CD4-positive, alpha-beta T cell (primary cell): ENCODE measurements around the gene MAP1LC3B. TPM values are rescaled to one million over a fixed set of nuclear protein-coding genes. Genes with fewer than 3 reads are reported as not detected.

Experiments used
- ATAC-seq: fragments of 200-7000 bp; cut with Tn5 transposase; one replicate; pipeline ENCODE4 v1.10.0; 2022; ENCODE audit warnings: mild to moderate bottlenecking; ENCODE audit not compliant: poor library complexity
- CTCF ChIA-PET: fragments of 350-600 bp; sonication (Branson Sonifier 250); formaldehyde crosslinking; loops from one replicate; lab custom pipeline; 2021; ENCODE audit warnings: antibody characterized with exemption, inconsistent platforms; lab: Charles Lee
- POLR2A ChIA-PET: fragments of 350-600 bp; sonication (Branson Sonifier 250); formaldehyde crosslinking; loops from one replicate; lab custom pipeline; 2021; ENCODE audit warnings: antibody characterized with exemption, inconsistent platforms; lab: Charles Lee
- DNase-seq, 14 experiments: peaks; one replicate each; pipeline ENCODE4 v3.0.0-alpha.2; 2013 to 2020; ENCODE audit warnings: mixed read lengths in 2 of 14
- H3K27ac ChIP-seq, 2 donors: one replicate each; pipeline versions ENCODE4 v1.5.1 to v1.7.0; 2013; ENCODE audit warnings: low read length in 2 of 2, low read depth in 1 of 2, mild to moderate bottlenecking in 1 of 2
- H3K27me3 ChIP-seq, 2 experiments: 1 replicate in 1 of 2; 2 replicates in 1 of 2; pipeline versions ENCODE4 v1.6.1 to v1.7.0; 2013; ENCODE audit warnings: low read length in 2 of 2, control low read depth in 1 of 2, mild to moderate bottlenecking in 1 of 2, moderate library complexity in 1 of 2; ENCODE audit not compliant: insufficient read depth in 2 of 2, control insufficient read depth in 1 of 2
- H3K36me3 ChIP-seq: one replicate; pipeline ENCODE4 v1.6.1; 2013; ENCODE audit warnings: low read length, control low read depth; ENCODE audit not compliant: insufficient read depth
- H3K4me1 ChIP-seq: one replicate; pipeline ENCODE4 v1.6.1; 2013; ENCODE audit warnings: low read length, control low read depth; ENCODE audit not compliant: insufficient read depth
- H3K4me3 ChIP-seq: one replicate; pipeline ENCODE4 v1.5.1; 2013; ENCODE audit warnings: mild to moderate bottlenecking, low read length, moderate library complexity
- H3K9me3 ChIP-seq, 2 experiments: 1 replicate in 1 of 2; 2 replicates in 1 of 2; pipeline versions ENCODE4 v1.6.1 to v1.7.0; 2013; ENCODE audit warnings: low read length in 2 of 2, mild to moderate bottlenecking in 2 of 2, control low read depth in 1 of 2, moderate library complexity in 1 of 2; ENCODE audit not compliant: control insufficient read depth in 1 of 2, insufficient read depth in 1 of 2
- H3K27ac Mint-ChIP-seq: one replicate; pipeline ENCODE4 v1.8.0; 2020; ENCODE audit warnings: mixed read lengths
- H3K27me3 Mint-ChIP-seq: one replicate; pipeline ENCODE4 v1.8.0; 2021; ENCODE audit warnings: mixed read lengths
- H3K36me3 Mint-ChIP-seq: one replicate; pipeline ENCODE4 v1.8.0; 2021; ENCODE audit warnings: low read depth, mixed read lengths
- H3K4me1 Mint-ChIP-seq: one replicate; pipeline ENCODE4 v1.8.0; 2021; ENCODE audit warnings: low read depth, mixed read lengths
- H3K4me3 Mint-ChIP-seq: one replicate; pipeline ENCODE4 v1.8.0; 2020; ENCODE audit warnings: mild to moderate bottlenecking, mixed read lengths
- H3K9me3 Mint-ChIP-seq: one replicate; pipeline ENCODE4 v1.8.0; 2020; ENCODE audit warnings: mixed read lengths
- intact Hi-C, 2 experiments: fragments of 100-400 bp; cut with DNase I in 1 of 2; cut with micrococcal nuclease in 1 of 2; formaldehyde crosslinking; loops; one replicate each; pipeline versions ENCODE4 v1.15.1 to v1.9.0; 2023 to 2025; cut with DNase I, micrococcal nuclease
- total RNA-seq, 174 experiments: library from RNA in 2 of 174; stranded (reverse) in 2 of 174; gene quantifications; one replicate each; pipeline ENCODE4 v1.2.3 and lab custom pipeline; 2021 to 2026
- TF ChIP-seq, protein P1 (sequence below): fragments of 200-600 bp; IDR thresholded peaks from one replicate; pipeline ENCODE4 v1.8.0; 2022; ENCODE audit warnings: antibody characterized with exemption, mild to moderate bottlenecking

The MAP1LC3B gene
- total RNA-seq, 2 experiments from 2014 or later = 92.4 to 96.6 TPM

DNA sequence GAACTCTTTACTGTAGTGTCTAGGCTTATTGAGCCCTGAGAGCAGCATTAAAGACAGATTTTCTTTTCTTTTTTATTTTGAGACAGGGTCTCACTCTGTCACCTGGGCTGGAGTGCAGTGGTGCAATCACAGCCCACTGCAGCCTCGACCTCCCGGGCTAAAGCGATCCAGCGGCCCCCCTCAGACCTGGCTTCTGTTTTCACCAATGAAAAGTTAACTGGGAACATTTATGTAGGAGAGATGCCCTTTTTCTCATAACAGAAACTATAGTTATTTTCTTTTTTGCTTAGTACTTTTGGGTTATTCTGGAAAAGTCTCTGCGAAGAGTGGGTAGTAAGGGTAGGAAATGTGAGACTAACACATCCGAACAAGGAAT is 1.5 kb downstream of the MAP1LC3B start:
- intact Hi-C loops = loop anchor here (1.0 to 5.0 kb wide), 6 partner anchors 69 to 559 kb away; partner anchors contain the start of genes BANP (in 1 of the 2), C16orf95 (in 1 of the 2), KLHDC4 (in 1 of the 2) and ZCCHC14 (in 1 of the 2)
- Histone ChIP-seq H3K4me1 (peaks cover 35% of the 10 kb centered on the region), H3K36me3 (peaks cover 11% of the 10 kb centered on the region), H3K4me3 (peak overlapping the region; percentile 84), H3K27ac (peak overlapping the region in 1 of 2 donors; percentile 57), H3K27me3 (no peaks in the 10 kb centered on the region), H3K9me3 (no peaks in the 10 kb centered on the region)
- ATAC-seq (no peak), DNase-seq (no peak)
- peak overlapping the region; percentile 90 for H3K27ac Mint-ChIP-seq
- ChIA-PET POLR2A (interaction anchor here (0.6 to 5.4 kb wide), 4 partner anchors 11 to 372 kb away, joined by 3 to 99 read pairs (median 7); partner anchors contain the start of genes C16orf95, FBXO31 and KLHDC4), CTCF (interaction anchor here (0.8 to 2.1 kb wide), 3 partner anchors 8 to 243 kb away, joined by 3 to 36 read pairs (median 4); partner anchors contain the start of gene FBXO31)
- TF ChIP-seq, protein P1, sequence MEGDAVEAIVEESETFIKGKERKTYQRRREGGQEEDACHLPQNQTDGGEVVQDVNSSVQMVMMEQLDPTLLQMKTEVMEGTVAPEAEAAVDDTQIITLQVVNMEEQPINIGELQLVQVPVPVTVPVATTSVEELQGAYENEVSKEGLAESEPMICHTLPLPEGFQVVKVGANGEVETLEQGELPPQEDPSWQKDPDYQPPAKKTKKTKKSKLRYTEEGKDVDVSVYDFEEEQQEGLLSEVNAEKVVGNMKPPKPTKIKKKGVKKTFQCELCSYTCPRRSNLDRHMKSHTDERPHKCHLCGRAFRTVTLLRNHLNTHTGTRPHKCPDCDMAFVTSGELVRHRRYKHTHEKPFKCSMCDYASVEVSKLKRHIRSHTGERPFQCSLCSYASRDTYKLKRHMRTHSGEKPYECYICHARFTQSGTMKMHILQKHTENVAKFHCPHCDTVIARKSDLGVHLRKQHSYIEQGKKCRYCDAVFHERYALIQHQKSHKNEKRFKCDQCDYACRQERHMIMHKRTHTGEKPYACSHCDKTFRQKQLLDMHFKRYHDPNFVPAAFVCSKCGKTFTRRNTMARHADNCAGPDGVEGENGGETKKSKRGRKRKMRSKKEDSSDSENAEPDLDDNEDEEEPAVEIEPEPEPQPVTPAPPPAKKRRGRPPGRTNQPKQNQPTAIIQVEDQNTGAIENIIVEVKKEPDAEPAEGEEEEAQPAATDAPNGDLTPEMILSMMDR = no peak
- no peaks in the 10 kb centered on the region for H3K9me3 Mint-ChIP-seq
- H3K4me3 Mint-ChIP-seq = peak overlapping the region; percentile 95
- H3K4me1 Mint-ChIP-seq = peaks cover 50% of the 10 kb centered on the region
- peaks cover 36% of the 10 kb centered on the region for H3K36me3 Mint-ChIP-seq
- H3K27me3 Mint-ChIP-seq = no peaks in the 10 kb centered on the region

GRCh38 chr16:87395181-87395842 is 3.2 kb downstream of the MAP1LC3B start:
- Histone ChIP-seq H3K36me3 (peaks cover 21% of the 10 kb centered on the region), H3K27me3 (no peaks in the 10 kb centered on the region), H3K9me3 (no peaks in the 10 kb centered on the region), H3K27ac (no peak overlapping the region), H3K4me1 (peaks cover 35% of the 10 kb centered on the region), H3K4me3 (no peak overlapping the region)
- DNase-seq (no peak), ATAC-seq (no peak)
- CTCF ChIA-PET = interaction anchor here (0.8 to 2.1 kb wide), 2 partner anchors 12 to 370 kb away, joined by 3 to 36 read pairs; partner anchors contain the start of genes FBXO31 and KLHDC4
- peak overlapping the region; percentile 24 for H3K27ac Mint-ChIP-seq
- no peaks in the 10 kb centered on the region for H3K9me3 Mint-ChIP-seq
- TF ChIP-seq, protein P1 = no peak
- H3K4me3 Mint-ChIP-seq = peak overlapping the region; percentile 51
- H3K4me1 Mint-ChIP-seq = peaks cover 44% of the 10 kb centered on the region
- POLR2A ChIA-PET = interaction anchor here (1.3 to 5.4 kb wide), 2 partner anchors 12 to 78 kb away, joined by 6 to 99 read pairs; partner anchors contain the start of genes C16orf95 and FBXO31
- peaks cover 51% of the 10 kb centered on the region for H3K36me3 Mint-ChIP-seq
- no peaks in the 10 kb centered on the region for H3K27me3 Mint-ChIP-seq
- intact Hi-C loops = loop anchor here (2.0 to 5.0 kb wide), 3 partner anchors 71 to 242 kb away; partner anchors contain the start of gene C16orf95 (in 1 of the 2)

DNA sequence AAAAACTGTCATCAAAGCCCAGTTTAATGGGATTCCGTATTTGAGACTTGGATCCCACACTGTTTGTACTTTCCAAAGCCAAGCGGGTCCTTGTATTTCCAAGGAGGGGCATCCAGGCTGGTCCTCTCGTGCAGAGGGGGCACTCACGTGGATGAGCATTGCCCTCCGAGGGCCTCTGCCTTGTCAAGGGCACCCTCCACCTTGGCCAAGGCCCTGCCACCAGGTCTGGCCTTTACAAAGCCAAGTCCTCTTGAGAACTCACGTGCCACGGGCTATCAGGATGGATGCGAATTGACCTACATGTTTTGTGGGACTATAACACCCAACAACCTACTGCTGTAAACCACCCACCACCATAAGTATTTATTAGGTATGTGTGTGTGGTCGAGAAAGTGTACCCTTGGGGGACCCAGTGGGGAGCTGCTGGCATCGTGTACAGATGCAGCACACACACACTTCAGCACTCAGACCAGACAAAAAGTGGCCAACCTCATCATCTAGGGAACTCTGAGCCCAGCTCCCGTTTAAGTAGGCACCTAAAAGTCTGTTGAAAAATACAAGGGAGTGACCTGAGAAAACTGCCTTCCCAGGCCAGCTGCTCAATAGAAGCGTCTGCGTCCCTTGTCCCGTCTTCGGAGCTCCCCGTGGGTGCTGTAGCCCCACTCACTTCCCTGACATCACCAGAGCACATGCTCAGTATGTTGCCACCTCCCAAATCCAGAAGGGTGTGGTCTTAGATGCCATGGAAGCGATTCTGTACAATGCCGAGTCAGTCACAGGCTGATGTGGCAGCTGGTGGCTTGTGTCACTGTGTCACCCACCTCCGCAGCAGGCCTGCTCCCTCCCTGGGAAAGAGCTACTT is 12.9 kb downstream of the MAP1LC3B start:
- Mint-ChIP-seq H3K9me3 (no peaks in the 10 kb centered on the region), H3K27ac (no peak overlapping the region), H3K36me3 (peaks cover 74% of the 10 kb centered on the region), H3K27me3 (no peaks in the 10 kb centered on the region), H3K4me1 (no peaks in the 10 kb centered on the region), H3K4me3 (no peak overlapping the region)
- ATAC-seq (no peak), DNase-seq (no peak)
- TF ChIP-seq, protein P1 = no peak
- Histone ChIP-seq H3K4me3 (no peak overlapping the region), H3K27me3 (no peaks in the 10 kb centered on the region), H3K36me3 (peaks cover 67% of the 10 kb centered on the region), H3K27ac (no peak overlapping the region), H3K4me1 (no peaks in the 10 kb centered on the region), H3K9me3 (no peaks in the 10 kb centered on the region)
- intact Hi-C loops = no loop called here
- ChIA-PET CTCF (no interaction called here), POLR2A (interaction anchor here (0.6 to 1.1 kb wide), 3 partner anchors 12 to 21 kb away, joined by 3 to 4 read pairs (median 3); partner anchors contain the start of gene FBXO31)
